Gastroesophageal sphincter (tissue), 4 donors: ENCODE measurements around the gene TACR1. TPM values are rescaled to one million over a fixed set of nuclear protein-coding genes. Genes with fewer than 3 reads are reported as not detected.

Source experiments
- ATAC-seq: fragments of 150-250 bp; one replicate; pipeline ENCODE4 v1.9.1; 2016; ENCODE audit warnings: mild to moderate bottlenecking, moderate library complexity
- H3K27ac ChIP-seq, 4 donors: fragments of 200-600 bp; sonication (generic) in 3 of 4; 1 replicate in 3 of 4; 2 replicates in 1 of 4; pipeline ENCODE4 v1.5.1; 2016 to 2019
- H3K27me3 ChIP-seq: fragments of 200-600 bp; sonication (generic); one replicate; pipeline ENCODE4 v1.5.1; 2019
- H3K36me3 ChIP-seq, 2 donors: fragments of 200-600 bp; sonication (generic); one replicate each; pipeline ENCODE4 v1.5.1; 2019; ENCODE audit warnings: control low read depth in 1 of 2
- H3K4me1 ChIP-seq, 3 donors: fragments of 200-600 bp; sonication (generic); 1 replicate in 2 of 3; 2 replicates in 1 of 3; pipeline ENCODE4 v1.5.1; 2016 to 2019; ENCODE audit warnings: control low read depth in 2 of 3
- H3K4me3 ChIP-seq, 2 donors: fragments of 200-600 bp; sonication (generic); one replicate each; pipeline ENCODE4 v1.5.1; 2019; ENCODE audit warnings: mild to moderate bottlenecking in 1 of 2, moderate library complexity in 1 of 2
- H3K9me3 ChIP-seq, 3 donors: fragments of 200-600 bp; sonication (generic); one replicate each; pipeline ENCODE4 v1.5.1; 2017 to 2019; ENCODE audit warnings: control low read depth in 2 of 3
- CTCF ChIP-seq, 4 experiments: fragments of 200-600 bp in 2 of 4; fragments of 450-650 bp in 2 of 4; sonication (generic) in 1 of 4; IDR thresholded peaks; one replicate each; pipeline ENCODE4 v1.5.1; 2017 to 2019; ENCODE audit warnings: antibody characterized with exemption in 4 of 4, mild to moderate bottlenecking in 2 of 4, moderate library complexity in 2 of 4
- EP300 ChIP-seq: sonication (generic); formaldehyde crosslinking; IDR thresholded peaks from one replicate; pipeline ENCODE4 v1.6.1; 2017; ENCODE audit warnings: antibody characterized with exemption, mild to moderate bottlenecking
- POLR2A ChIP-seq, 2 donors: fragments of 450-650 bp; IDR thresholded peaks; one replicate each; pipeline ENCODE4 v1.6.1; 2017; ENCODE audit warnings: antibody characterized with exemption in 2 of 2, mild to moderate bottlenecking in 2 of 2, moderate library complexity in 1 of 2
- POLR2AphosphoS5 ChIP-seq: sonication (generic); formaldehyde crosslinking; IDR thresholded peaks from one replicate; pipeline ENCODE4 v1.6.1; 2017; ENCODE audit warnings: antibody characterized with exemption
- WGBS, 2 donors: methylation state at CpG; one replicate each; pipeline ENCODE4 v1.1.5; 2018; ENCODE audit warnings: low coverage in 1 of 2; 5-methylcytosine and 5-hydroxymethylcytosine counted together
- total RNA-seq, 4 donors: library from RNA; depleted of rRNA; stranded (reverse); fragments of >200 nt; gene quantifications; one replicate each; pipeline ENCODE4 v1.1.0, GENCODE V29; 2016

Gene TACR1
- total RNA-seq, 4 donors from 2014 or later: 2.0 to 4.2 (median 2.9) TPM

- ATAC-seq: no peak
- TF ChIP-seq CTCF (IDR thresholded peaks at IDR 0.05) (no peak), EP300 (no peak), POLR2AphosphoS5 (no peak), POLR2A (IDR thresholded peaks at IDR 0.05) (no peak)
- Histone ChIP-seq H3K27me3 (no peaks in the 10 kb centered on the region), H3K4me3 (no peak overlapping the region), H3K9me3 (no peaks in the 10 kb centered on the region), H3K27ac (no peak overlapping the region), H3K4me1 (no peaks in the 10 kb centered on the region), H3K36me3 (no peaks in the 10 kb centered on the region)
- 90 to 93% methylated on average over 2 to 9 of the region's 11 CpGs for WGBS, 2 donors
Measured at GRCh38 chr2:75020476-75020875, 178.8 kb downstream of the TACR1 start.

- Histone ChIP-seq H3K9me3 (no peaks in the 10 kb centered on the region), H3K36me3 (no peaks in the 10 kb centered on the region), H3K4me3 (no peak overlapping the region), H3K27ac (no peak overlapping the region), H3K27me3 (no peaks in the 10 kb centered on the region), H3K4me1 (no peaks in the 10 kb centered on the region)
- no peak for ATAC-seq
- WGBS, 2 donors: 65 to 75% methylated on average over 2 of the region's 2 CpGs
- TF ChIP-seq EP300: no peak
- no peak for TF ChIP-seq CTCF (IDR thresholded peaks at IDR 0.05)
- no peak for TF ChIP-seq POLR2A (IDR thresholded peaks at IDR 0.05)
- TF ChIP-seq POLR2AphosphoS5: no peak
Measured at GRCh38 chr2:75019790-75020189, 179.5 kb downstream of the TACR1 start.

GRCh38 chr2:75018162-75018561 is 181.2 kb downstream of the TACR1 start:
- no peak for TF ChIP-seq CTCF (IDR thresholded peaks at IDR 0.05)
- no peak for TF ChIP-seq EP300
- no peaks in the 10 kb centered on the region for H3K27me3 ChIP-seq
- 77 to 85% methylated on average over 2 of the region's 2 CpGs for WGBS, 2 donors
- H3K36me3 ChIP-seq: no peaks in the 10 kb centered on the region
- H3K9me3 ChIP-seq: no peaks in the 10 kb centered on the region
- no peak overlapping the region for H3K4me3 ChIP-seq
- H3K4me1 ChIP-seq: no peaks in the 10 kb centered on the region
- H3K27ac ChIP-seq: no peak overlapping the region
- ATAC-seq: no peak

GRCh38 chr2:75012080-75012479 is 187.2 kb downstream of the TACR1 start:
- no peak overlapping the region for H3K27ac ChIP-seq
- 81 to 86% methylated on average over 5 to 8 of the region's 8 CpGs for WGBS, 2 donors
- no peak overlapping the region for H3K4me3 ChIP-seq
- no peaks in the 10 kb centered on the region for H3K4me1 ChIP-seq
- no peak for TF ChIP-seq EP300
- TF ChIP-seq POLR2AphosphoS5: no peak
- TF ChIP-seq CTCF (IDR thresholded peaks at IDR 0.05): no peak
- no peak for TF ChIP-seq POLR2A (IDR thresholded peaks at IDR 0.05)
- no peaks in the 10 kb centered on the region for H3K36me3 ChIP-seq
- H3K27me3 ChIP-seq: no peaks in the 10 kb centered on the region
- no peaks in the 10 kb centered on the region for H3K9me3 ChIP-seq
- ATAC-seq: no peak

GRCh38 chr2:75010571-75010970 is 188.7 kb downstream of the TACR1 start:
- no peaks in the 10 kb centered on the region for H3K4me1 ChIP-seq
- H3K9me3 ChIP-seq: no peaks in the 10 kb centered on the region
- no peaks in the 10 kb centered on the region for H3K36me3 ChIP-seq
- H3K27me3 ChIP-seq: no peaks in the 10 kb centered on the region
- H3K27ac ChIP-seq: no peak overlapping the region
- no peak for ATAC-seq
- TF ChIP-seq POLR2A (IDR thresholded peaks at IDR 0.05) (no peak), EP300 (no peak), POLR2AphosphoS5 (no peak), CTCF (IDR thresholded peaks at IDR 0.05) (no peak)
- 100% methylated on average over 1 of the region's 1 CpG; no CpG with 5 or more reads in 1 of the 2 donors for WGBS, 2 donors
- H3K4me3 ChIP-seq: no peak overlapping the region
